Stimulated activated CD8-positive, alpha-beta memory T cell treated with anti-CD3 and anti-CD28 coated beads, Interleukin-7, amount 100 ng/mL, for 24 hours (primary cell): Measurements from ENCODE around the gene RARB.

Experiments used
- DNase-seq: peaks from one replicate; pipeline ENCODE4 v3.0.0-alpha.2; 2020; ENCODE audit warnings: low read depth

The RARB gene

DNA sequence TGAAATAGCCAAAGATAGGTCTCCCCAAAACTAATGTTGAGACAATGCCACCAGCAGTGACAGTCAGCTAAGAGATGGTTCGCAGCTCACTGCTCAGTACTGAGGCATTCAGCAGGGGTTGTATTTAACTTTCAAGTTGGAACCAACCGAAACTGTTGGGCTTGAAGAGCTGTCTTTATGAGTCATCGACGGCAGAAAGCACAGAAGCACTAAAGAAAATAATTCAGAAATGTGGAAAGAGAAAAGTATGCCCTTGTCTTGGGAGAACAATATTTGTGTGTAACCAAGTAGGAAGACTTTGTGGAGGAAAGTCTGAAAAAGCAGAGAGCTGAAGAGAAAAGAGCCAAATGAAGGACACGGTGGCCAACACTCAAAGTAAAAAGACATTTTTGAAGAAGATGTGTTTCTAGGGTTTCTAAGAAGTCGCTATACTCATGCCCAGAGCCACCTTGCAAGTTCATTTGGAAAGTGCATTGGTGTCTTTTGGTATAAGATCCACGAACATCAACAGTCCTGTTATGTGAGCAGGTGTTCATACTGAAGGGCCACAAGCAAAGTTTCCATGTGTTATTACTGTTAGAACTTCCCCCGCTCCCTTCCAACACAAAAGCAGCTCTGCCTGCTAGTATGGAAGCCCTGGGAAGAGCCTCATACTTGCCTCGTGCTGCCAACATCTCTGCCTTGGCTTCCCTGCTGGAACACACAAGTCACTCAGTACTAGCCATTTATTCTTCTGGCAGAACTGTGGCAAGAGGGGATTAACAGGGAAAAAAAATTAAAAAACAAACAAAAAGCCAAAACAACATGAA is 4.1 kb upstream of the RARB start:
- no peak for DNase-seq

DNA sequence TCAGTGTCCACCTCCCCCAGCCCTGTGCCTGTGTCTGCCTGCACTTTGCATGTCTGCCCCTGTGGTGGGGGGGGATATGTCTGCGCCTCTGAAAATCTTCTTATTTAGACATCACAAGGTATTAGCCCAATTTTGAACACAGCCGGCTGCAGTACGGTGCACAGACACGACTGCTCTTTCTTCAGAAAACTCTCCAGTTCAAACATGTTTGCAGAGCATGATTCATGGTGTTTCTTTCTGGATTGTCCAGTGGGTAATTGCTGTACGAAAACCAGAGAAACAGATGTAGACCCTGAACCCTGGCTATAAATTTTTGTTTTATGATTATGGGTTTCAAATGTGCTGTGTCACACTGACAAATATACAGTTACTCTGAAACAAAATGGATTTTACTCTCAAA is 3.4 kb upstream of the RARB start:
- DNase-seq, result no peak

DNA sequence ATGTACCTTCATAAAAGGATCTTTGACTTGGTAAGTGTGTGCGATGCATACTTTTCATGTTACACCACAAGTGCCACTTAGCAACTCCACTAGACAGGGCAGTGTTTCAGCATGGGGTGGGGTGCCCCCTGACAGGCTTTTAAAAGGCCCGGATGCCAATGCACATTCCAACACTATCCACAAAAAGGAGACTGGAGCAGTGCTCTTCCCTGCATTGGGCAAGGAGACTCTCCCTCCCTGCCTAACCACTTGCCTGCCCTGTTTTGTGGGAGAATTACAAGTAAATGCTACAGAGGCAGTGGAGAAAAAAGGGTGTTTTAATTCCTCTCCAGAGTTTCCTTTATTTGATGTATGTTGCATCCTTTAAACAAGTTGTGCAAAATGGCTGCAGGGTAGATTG is 1.7 kb upstream of the RARB start:
- no peak for DNase-seq

DNA sequence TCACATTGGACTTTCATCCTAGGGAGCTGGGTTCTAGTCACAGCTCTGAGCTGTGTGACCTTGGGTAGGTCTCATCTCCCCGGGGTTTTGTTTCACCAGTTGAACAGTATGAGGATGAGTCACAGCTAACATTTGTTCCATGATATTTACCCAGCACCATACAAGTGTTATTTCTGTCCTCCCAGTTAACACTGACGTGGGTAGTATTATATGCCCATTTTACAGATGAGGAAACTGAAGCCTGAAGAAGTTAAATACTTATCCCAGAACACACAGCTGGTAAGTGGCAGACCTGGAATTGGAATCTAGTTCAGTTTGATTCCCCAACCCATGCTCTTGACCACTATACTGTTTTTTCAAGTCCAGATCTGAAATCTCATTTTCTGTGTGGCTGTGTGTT is 908 bp upstream of the RARB start:
- DNase-seq, result no peak

DNA sequence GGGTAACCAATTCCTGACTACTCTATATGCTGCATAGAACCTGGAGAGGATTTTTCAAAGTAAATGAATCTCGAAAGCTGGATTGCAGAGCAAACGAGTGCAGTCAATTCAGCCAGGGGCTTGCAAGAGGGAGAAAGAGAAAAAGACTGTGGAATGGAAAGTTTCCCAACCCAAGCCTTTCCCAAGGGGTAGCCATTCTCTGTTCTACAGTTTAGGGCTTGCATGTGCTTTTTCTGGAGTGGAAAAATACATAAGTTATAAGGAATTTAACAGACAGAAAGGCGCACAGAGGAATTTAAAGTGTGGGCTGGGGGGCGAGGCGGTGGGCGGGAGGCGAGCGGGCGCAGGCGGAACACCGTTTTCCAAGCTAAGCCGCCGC is 511 bp upstream of the RARB start:
- DNase-seq, result no peak

DNA sequence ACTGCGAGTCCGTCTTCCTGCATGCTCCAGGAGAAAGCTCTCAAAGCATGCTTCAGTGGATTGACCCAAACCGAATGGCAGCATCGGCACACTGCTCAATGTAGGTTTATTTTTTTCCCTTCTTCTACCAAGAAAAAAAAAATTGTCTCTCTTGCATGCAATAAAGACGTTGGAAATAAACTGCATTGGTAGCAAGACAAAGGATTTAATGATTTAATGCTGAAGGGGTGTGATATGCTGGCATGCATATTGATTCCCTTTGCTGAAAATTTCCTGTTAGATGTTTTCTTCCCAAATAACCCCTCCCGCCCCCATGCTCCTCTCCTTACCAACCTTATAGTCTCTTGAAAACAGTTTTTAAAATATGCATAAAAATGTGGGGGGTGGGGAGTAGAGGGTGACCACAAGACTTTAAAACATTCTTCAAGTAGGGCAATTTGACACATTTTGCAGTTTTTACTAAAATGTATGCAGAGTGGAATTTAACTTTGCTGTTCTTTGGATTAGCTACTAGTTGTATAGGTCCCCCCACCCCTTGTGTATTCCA is 799 bp downstream of the RARB start:
- no peak for DNase-seq

DNA sequence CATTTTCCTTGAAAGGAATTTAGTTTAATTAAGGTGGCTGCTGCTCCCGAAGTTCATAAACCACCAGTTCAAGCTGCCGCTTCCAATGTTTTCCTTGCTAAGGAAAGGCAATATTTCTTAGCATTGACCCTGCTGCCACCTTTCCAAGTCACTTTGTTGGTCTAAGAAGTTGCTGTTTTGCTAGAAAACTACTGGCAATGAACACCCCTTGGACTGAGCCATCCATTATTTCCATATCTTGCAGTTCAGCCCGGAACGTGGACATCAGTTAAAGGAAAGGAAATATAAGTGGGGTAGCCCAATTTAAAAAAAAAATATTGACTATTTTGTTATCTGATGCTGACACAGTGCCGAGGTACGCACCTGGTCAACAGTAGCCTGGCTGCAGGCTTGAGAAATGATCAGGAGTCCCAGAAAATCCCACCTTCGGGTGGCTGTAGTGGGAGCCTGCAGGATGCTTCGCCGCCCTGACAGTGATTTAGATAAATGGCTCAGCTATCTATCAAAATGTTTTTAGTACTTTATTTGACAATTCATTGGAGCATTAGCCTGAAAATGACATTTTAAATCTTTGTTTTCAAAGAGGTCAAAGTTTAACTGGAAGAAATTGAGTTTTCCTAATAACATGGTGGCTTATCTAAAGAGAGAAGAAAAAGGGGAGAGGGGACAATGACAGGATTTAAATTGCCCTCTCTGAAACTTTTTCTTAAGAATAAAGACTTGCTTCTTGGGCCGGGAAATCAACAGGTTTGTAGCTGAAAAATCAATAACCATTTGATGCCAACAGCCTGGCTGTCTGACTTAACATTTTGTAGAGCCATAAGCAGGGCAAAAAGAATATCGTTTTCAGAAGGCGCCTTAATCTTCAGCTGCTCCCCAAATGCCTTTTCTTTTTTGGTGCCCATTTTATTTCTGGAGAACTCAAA is 1.6 kb downstream of the RARB start:
- DNase-seq, result no peak

DNA sequence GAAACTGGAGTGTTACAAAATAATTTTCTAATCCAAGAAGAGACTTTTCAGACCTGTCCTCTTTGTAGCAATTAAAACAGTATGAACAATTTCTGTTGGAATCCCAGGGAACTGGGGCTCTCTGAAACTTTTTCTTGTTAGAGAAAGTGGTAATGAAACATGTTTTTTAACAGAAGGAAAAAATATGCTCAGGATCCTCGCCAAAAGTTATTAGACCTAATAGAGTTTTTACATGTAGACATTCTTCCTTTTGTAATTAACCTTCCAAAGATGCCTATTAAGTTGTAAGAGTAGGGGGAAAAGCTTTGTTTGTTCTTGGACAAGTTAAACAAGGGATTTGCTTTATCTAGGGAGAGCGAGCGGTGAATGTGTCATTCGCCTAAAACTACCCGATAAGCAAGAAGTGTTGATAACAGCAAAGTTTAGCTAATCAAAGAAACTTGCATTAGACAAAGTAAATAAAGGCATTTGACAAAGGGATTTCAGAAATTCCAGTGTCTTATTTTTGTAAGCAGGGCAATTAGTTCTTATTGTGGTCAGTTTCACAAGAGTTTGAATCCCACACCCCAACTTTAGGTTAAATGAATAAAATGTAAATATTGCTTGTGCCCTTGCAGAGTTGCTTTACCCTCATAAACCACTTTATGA is 2.3 kb downstream of the RARB start:
- no peak for DNase-seq

DNA sequence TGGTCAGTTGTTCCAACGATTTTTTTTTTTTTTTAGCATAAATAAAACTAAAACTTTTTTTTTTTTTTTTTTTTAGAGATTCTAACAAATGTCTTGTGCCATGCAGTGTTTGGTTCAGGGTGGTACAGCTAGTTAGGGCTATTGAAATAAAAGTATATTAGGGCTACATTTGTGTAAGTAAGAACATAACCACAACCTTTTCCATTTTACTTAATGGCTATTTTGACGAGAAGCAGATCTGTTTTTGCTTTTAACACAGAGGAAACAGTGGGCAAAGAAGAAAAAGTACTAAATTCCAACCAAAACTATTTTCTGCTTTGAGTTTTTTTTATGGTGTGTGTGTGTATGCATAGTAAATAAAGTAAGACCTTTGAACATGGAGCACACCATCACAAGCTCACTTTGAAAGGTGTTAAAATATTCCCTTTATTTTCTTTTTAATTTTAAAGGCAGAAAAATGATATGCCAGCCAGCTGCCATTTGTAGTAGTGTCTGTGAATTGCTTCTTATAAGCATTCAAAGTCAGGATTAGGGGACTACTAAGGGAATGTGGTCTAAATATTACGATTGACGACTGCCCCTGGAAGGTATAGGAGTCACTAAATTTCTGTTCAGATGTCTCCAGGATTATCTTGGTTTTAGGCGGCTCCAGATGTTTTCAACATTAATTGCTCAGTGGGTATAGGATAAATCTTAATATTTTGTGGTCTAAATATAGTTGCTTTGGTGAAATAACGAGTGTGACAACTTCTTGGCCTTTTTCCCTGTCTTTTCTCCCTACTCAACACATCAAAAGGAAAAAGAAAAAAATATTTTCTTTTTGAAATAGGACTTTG is 3.1 kb downstream of the RARB start:
- no peak for DNase-seq

DNA sequence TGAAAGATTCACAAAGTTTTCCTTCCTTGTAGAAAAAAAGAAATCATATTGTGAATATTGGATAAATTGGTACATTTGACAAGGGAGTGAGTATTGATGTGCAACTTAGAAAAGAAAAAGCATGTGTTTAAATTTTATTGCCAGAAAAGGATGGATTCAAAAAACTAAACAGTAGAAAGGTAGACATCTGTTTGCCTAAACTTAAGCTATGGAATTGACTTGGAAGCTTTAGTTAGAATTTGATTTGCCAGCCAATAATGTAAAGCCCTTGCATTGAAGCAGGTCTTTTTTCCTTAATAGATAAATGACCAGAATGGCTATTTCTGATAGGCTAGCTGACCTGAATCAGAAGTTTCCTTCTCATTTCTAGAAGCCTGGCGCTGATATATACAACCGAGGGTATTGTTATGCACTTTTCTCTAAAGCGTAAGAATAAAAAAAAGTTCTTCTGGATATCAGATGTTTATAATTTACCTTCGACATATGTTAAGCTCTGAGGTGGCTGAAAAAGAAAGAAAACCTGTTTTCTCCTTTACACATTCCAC is 4.2 kb downstream of the RARB start:
- no peak for DNase-seq

DNA sequence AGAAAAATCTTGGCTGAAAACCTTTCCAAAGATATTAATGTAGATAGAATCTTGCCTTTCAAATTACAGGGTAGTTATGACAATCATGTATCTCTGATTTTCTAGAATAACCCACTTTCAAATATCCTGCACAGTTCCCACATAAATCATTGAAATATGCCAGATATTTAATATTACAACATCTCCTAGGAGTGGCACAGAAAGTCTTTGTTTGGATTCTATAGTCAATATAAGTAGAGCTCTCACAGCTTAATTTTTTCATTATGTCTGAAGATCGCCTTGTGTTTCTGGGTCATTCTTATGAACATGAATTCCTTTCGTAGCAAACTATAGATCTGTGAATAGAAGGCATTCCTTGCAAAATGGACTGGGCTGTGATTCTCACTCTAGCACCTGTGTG is 5.0 kb downstream of the RARB start:
- no peak for DNase-seq

DNA sequence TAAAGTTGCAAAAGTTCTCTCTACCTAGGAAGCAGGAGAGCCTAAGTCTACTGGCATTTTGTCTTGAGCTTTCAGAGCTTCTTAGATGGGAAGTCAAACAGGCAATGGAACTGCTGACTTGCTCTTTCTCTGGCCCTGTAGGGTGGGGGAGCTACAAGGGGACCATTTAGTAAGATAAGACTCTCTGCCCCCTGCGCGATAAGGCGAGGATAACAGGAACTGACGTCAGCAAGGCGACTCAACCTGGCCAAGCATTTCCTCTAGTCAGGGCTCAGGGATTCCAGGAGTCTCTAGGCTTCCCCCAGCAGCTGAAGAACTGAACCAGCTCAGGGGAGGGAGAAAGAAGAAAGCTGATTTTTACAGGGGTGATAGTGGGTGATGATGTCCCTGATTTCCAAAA is 5.8 kb downstream of the RARB start:
- no peak for DNase-seq

DNA sequence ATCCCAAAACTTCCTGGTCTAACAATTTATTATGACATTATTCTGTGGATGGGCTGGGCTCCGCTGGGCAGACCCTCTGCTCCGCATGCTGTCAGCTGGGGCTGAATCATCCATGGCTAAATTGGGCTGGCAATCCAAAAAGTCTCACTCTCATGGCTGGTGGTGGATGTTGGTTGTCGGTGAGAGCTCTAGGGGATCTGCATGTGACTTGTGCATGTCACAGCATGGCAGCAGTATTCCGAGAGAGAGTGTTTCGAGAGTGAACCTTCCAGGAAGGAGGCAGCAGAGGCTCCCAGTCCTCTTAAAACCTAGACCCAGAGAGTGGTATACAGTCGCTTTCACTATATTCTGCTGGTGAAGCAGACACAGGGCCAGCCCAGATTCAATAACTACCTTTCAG is 9.9 kb downstream of the RARB start:
- DNase-seq, result no peak

DNA sequence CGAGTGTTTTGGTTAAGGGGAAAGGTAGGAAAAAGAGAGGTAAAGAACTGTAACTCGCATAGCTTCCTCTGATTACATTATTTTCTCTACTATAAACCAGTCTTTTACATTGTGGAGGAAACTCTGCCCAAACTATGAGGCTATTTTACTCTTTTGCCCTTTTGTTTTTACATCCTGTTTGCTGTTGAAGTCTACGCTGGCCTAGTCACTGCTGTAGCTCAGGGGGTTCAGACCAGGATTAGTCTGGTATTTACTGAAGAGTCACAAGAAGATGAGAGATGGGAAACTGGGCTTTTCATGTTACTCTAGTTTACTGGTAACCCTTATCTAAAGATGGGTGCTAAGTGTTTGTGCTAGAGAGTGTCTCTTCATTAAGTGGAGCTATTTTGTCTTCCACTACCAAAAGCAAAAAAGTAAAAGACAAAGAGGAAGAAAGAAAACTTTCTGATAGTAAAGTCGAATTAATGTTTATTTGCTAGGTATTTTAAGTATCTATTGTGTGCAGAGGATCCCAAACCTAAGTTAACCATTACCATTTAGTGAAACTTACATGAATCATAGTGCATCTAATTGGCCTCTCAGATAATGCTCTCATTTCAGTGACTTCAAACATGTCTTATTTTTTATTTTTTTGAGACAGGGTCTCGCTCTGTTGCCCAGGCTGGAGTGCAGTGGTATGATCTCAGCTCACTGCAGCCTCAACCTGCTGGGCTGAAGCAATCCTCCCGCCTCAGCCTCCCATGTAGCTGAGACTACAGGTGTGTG is 10.9 kb downstream of the RARB start:
- DNase-seq, result no peak

DNA sequence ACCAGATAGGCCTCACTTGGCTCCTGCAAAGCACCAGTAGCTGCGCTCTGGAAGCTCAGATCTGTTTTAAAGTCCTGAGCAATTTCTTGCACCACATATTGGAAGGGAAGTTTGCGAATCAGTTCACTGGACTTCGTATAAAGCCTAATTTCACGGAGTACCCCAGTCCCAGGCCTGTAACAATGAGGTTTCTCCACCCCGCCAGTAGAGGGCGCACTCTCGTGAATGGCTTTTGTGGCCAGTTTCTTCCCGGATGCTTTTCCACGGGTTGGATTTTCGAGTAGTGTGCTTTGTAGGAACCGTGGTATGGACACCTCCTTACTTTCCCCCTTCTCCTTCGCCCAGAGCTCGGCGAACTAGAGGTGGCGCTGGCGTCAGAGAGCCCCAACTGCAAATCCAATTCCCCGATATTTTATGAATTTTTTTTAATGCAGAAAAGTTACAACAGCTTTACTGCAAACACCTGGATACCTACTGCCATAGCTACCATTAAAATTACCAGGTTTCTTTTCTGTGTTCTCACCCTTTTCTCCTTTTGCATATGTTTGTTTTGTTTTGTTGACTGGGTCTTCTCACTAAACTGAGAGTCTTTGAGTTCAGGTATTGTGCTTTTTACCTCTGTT is 13.3 kb downstream of the RARB start:
- DNase-seq, result no peak

DNA sequence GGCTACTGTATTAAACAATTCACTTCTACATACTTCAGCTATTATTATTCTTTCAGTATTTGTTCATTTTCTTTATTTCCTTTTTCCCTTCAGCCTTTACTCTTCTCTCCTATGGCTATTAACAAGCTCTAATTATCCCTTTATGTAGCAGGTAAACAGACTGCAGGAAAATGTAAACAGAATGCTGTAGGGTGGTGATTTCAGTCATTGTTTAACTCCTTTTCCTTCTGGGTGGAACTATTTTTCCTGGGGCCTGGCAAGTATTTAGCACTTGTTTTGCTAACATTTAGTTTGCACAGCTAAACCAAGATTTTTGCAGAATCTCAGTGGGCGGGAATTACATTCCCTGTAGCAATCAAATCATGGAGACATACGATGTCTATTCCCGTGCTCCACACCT is 14.4 kb downstream of the RARB start:
- no peak for DNase-seq

DNA sequence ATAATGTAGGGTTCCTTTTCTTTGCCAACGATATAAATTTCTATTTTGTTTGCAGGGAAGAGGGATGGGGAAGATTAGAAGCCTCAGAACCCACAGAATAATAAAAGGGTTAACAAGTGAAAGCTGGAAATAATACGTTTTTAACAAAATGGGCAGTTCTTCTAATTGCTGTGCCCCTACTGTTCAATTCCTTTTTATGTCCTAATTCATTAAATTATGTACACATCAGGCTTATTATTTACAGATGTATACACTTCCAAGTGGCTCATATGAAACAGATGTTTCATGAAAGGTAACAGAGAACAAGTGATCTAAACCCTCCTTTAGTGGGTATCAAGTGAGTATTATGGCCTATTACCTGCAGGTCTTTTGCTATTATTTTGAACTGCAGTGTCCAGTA is 16.2 kb downstream of the RARB start:
- DNase-seq, result no peak

DNA sequence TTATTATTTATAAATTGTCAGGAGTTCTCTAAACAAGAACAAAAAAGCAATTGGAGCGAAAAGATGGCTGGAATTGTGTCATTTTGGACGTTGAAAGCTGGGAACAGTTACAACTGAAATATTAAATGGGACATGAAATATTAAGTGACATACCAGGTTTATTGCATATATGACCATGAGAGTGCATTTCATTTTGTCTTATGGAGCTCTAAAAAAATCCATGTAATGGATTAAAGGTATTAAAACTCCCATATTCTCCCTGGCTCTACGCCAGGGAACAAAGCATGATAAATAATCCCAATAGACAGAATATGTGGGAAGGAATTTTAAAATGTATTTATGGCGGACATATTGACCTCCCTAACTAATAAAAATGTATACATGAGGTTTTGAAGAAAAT is 17.7 kb downstream of the RARB start:
- no peak for DNase-seq

DNA sequence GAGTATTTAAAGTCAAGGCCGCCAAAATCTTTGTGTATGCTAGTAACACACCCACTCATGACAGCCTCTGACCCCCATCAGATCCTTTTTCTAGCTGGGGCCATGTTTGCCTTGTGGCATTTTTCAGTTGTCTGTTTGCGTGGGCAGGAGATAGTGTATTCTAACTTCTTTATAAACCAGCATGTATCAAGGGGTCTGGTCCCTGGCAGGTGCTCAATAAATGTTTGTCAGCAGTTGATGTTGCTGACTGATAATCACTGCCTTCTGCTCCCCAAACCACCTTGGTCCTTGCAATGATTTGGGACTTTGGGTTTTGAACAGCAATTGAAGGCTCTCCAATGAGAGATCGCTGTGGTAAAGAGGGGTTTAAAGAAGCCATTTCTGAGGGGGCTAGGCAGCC is 19.2 kb downstream of the RARB start:
- DNase-seq, result no peak

DNA sequence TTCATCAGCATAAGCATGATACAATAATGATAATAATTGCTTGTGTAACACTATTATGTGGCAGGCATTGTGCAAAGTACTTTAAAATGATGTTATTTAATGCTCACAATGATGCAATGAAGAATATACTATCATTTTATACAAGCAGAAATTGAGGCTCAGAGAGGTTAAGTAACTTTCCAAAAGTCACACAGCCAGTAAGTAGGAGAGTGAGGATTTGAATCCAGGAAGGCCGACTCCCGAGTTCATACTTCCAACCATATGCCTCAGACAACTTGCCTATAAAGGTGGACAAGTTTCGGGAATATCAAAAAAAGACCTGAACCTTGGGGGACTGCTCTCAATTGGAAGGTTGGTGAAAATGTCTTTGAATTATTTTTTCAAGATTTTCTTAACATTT is 19.9 kb downstream of the RARB start:
- no peak for DNase-seq
